ENCODE results near the gene SLC8A1.

The SLC8A1 gene

DNA sequence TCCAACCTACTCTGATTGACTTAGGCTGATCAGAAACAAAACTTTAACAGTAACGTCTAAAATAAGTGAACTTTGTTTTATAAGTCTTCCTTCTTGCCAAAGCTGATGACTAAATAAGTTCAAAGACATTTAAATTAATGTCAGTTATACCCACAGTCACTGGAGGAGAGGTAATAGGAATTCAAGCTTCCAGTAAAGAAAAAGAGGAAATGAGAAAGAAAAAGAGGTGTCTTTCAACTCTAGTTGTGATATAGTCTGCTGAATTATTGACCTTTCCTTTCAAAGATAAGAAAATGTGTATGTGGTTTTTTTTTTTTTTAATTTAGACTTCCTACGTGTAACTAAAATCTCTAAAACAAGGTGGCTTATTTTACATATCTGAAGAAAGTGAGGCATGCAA lies 191.5 kb downstream of the SLC8A1 start:
- DNase-seq = no peak

DNA sequence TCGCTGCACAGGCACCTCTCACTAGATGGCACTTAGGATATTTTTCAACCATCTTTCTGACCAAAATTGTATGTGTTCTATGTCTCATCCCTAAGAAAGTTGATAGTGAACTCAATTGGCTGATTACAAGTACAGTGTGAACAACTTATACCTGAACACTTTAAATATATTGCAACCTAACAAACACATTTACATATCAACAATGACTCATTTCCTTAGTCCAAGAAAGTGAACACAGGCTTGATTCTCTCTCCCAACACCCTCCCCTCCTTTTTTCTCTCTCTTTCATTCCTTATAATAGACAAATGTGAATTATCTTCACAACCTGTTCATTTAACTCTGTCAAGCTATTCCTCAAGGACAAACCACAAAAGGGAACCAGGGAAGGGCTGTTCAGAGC lies 192.0 kb downstream of the SLC8A1 start:
- no peak for DNase-seq

DNA sequence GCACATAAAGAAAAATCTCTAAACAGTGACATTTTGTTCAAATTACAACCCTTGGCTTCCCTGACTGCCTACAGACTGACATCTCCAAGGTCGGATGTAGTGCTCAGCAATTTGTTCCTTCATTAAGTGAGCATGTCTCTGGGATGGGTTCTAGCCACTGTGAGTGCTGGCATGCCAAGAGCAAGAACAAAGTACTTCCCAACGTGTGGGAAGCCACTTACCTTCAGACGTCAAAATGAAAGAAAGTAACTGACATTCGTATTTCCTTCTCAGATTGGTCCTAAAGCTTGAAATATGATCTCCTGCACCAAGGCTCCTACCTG lies 193.8 kb downstream of the SLC8A1 start:
- DNase-seq = no peak

DNA sequence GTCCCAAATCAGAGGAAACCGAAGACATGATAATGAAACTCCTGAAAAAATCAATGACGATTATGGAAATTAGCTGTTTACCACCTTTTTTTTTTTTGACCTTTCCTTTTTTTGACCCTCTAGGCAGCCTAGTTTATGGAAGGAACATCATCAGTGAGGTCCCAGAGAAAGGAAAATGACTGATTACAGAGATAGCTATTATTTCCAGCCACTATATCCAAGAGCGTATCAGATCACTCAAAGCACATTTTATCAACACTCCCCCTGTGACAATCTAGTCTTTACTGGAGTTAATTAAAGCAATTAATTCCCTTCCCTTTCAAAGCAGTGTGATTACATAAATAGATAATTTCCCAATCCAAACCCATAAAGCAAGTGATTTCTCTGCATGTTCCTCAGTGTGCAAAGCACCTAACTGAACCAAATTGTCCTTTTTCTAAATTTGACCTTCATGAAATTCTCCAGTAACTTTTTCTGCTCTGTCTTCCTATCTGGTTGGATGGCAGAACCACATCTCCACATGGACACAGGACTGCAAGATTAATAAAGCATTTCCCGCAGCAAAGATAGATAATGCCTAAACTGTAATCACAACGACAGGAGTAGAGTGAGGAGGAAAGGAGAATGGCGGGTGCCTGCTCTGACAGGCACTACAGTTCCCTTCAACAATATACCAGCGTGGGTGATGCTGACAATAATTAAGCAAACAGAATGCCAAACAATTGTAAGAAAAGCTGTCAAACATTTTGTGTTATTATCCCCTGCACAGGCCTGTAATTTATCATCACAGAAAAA lies 194.4 kb downstream of the SLC8A1 start:
- DNase-seq = no peak

DNA sequence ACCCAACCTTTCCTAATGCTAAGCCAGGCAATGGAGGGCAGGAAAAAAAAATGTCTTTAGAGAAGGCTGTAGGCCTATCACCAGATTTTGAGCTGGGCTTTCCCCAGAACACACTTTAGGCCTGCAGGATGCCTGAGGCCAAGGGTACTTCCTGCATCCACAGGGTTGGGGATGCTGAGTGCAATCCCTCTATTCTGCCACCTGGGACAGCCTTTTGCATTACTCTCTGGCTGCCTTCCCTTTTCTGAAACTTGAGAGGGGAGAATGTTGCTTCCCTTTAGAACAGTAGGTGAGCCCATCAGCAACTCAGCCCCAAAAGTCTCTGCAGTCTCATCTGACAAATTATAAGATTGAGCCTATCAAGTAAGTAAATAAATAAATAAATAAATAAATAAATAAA lies 195.2 kb downstream of the SLC8A1 start:
- DNase-seq = no peak

DNA sequence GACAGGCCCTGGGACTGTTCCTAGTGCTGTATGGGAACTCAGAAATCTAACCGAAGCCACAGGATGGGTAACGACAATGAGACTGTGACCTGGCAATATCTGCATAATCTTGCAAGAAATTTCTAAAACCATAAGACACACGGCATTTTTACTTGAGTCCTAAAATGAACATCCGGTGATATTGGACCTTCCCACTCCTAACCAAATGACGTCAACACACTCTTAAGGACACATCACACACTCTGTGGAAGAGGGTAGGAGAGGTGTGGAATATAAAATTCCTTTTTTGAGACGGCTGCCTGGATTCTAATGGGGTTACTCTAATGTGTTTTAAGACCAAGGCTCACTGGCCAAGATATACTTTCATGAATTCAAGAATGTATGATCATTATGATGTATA lies 195.9 kb downstream of the SLC8A1 start:
- no peak for DNase-seq

DNA sequence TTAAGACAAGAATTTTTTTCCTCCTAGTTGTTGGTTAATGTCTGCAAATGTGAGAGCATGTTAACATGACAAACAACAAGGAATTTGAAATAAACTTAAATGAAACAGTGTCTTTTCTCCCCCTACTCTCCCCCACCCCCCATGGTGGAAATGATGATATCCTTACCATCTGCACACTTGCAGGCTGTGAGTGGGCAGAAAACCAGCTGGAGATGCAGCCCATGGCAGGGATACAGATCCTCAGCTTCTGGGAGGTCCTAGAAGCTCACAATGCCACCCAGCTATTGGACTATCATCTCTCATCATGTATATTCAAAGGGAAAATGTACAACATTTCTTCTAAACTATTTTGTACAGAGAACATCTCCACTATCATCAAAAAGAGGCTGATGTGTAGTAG lies 196.8 kb downstream of the SLC8A1 start:
- no peak for DNase-seq

DNA sequence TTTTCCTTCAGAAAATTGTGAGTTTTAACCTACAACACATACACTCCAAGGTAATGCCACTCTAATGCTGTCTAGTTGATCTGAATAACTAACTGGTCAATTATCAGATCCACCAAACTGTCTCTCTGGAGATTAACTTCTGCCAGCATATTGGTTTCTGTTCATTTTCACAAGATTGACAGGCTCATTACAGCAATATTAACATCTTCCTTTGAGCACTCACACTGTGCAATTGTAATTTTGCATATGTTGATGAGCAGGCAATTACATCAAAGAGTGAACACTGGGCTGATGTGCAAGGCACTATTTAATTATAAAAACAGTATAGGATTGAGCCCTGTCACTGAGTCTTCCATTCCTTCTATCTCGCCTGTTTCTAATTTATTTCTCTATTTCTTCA lies 197.3 kb downstream of the SLC8A1 start:
- DNase-seq = no peak

DNA sequence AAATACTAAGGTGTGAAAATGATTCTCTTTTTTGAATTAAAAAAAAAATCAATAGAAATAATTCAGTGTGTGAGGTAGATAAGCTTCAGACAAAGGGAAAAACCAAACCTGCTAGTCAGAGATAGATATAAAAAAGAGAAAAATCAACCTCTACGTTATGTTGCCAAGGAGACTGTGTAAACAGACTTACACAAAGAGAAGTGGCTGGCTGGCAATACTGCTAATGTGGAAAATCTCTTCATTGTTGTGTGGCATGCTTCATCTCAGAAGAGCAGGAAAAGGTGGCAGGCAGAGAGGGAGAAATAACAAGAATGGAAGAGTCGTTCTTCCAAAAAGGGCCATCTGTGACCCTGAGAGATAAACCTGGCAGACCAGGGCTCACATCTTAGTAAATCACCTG lies 200.8 kb downstream of the SLC8A1 start:
- no peak for DNase-seq

DNA sequence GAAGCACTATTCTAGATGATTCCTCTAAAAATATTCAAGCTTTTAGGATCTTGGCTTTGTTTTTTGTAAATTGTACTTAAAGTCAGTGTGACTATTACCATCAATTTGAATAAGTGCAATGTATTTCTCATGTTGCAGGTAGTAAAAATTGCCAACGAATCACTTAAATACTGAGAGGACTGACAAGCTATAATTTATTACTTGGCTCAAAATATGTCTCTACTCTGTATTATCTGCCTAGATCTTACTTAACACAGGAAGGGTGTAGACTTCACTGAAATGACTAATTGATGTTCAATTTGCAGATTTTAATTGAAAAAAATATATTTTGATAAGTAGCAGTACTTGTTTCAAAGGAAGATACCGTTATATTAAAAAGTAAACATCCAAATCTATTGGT lies 202.3 kb downstream of the SLC8A1 start:
- DNase-seq = no peak

DNA sequence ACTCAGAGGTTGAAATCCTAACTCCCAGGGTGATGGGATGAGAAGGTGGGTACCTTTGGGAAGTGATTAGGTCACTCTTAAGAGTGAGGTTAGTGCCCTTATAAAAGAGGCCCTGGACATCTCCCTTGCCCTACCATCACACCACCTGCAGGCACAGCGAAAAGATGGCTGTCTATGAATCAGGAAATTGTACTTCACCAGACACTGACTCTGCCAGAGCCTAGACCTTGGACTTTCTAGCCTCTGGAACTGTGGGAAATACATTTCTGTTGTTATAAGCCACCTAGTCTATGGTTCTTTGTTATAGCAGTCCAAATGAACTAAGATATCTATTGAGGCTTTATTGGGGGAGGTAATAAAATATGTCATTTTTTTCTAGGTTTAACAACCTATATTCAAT lies 203.6 kb downstream of the SLC8A1 start:
- no peak for DNase-seq

DNA sequence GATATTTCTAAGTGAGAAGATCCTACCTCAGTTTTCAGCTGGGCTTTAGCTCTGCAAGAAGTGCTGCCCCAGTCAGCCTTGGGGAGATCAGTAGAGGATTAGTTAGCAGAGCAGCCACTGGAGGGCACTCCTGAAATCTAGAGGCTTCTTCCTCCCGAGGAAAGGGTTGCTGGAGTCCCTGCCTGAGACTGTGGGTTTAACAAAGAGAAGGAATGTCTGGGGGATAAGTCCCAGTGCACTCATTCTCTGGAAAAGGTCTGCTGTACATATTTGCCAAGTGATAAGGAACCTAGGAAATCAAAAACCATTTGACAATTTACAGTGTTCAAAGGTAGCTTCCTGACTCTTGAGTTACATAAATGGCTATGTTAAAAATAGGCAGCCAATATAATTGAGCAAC lies 207.2 kb downstream of the SLC8A1 start:
- DNase-seq = peak in 1 of 2 experiments; percentile 57

DNA sequence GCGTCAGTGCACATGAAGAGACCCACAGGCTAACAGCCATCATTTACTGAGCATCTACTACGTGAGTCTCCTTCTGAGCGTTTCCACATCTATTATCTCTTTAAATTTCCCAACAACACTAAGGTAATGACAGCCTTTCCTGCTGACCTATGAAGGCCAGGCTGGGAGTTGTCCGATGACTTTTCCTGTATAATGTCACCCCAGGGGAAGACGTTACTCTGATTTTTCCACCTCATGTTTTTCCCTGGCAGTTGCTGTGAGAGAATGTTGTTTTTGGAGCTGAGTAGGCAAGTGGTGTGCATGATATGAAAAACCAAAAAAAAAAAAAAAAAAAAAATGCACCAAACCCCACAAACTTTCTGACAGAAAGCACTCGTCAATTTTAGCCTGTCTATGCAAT lies 207.6 kb downstream of the SLC8A1 start:
- DNase-seq = no peak

DNA sequence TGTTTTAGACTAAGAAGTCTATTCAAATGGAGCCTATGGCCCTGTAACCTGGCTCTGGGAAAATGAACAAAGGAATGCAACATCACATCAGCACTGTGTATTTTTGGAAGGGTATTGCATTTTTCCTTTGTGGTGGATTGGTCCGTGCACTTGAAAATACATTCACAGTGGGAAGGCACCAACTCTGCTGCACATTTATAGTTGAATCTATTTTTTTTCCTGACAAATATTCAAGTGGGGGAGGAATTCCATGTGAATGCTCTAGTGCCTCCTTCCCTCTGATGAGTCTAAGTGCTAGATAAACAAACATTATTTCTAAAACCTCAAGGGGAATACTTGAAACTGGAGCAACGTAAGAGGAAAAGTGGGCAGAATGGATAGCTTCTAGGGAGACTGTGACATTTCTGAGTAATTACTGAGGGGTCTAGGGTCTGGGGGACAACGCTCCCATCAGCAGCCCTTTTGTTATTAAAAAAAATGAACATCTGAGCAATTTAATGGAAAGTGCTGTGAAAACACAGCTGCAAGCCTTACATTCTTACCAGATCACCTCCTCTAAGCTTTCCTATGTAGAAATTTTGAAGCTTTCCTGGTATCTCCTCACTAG lies 208.2 kb downstream of the SLC8A1 start:
- no peak for DNase-seq

DNA sequence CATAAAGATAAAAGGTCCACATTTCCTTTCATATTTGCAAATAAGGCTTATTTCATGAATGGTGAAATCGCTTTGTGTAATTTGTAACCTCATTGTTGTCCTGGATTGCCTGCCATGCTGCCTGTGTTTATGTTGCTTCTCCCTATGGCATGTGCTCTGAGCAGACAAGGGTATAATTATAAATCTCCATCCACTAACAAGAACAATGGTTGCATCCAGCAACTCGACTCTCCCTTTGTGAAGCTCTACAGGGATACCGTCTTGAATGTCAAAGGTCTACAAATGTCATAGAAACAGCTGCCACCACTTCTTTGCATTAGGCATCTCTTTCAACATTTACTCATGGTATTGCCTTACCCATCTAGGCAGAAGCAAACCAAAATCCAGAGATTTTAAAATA lies 209.6 kb downstream of the SLC8A1 start:
- DNase-seq = no peak

DNA sequence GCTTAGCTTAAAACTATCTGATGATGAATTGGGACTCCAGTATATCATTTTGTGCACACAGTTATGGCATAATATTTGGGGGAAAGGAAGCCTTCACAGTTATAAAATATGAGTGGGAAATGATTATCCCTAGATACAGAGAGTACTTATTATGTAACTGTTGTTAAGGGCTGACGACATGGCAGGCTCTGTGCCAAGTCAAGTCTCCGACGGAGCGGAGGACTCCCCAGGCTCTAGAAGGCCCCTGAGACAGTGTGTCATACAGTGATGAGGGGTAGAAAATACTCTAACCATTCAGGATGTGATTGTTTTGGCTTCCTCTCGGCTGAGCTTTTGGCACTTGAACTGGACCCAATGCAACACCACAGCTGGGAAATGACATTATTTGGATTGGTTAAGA lies 211.8 kb downstream of the SLC8A1 start:
- DNase-seq = no peak

DNA sequence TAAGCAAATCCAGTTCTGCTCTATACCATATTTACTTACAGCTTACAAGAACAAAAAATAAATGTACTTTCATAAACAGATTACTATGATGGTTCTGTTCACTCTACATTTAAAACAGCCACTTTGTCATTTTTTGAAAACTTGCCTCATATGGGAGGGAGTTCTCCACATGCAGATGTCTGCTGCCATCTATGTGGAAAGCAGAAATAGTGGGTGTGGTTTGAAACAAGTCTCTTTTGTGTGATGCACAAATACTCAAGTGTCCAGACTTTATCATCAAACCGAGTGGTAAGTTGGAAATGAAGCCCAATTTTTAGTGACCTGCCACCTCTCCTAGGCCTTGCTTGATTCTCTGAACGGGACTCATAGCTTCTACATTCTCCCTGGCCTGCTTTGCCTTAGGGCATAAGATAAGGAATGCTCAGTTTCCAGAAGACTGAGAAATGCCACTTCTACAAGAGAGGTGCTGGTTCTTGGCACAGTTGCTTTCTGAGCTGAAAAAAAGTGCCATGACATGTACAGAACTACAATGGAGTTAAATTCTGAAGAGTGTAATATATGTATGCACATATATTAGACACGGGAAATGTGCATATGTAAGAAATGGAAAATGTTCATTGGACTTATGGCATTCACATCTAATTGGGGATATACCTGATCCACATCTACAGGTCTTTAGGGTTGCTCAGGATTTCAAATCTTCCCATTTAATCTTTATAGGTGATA lies 221.0 kb downstream of the SLC8A1 start:
- no peak for DNase-seq

DNA sequence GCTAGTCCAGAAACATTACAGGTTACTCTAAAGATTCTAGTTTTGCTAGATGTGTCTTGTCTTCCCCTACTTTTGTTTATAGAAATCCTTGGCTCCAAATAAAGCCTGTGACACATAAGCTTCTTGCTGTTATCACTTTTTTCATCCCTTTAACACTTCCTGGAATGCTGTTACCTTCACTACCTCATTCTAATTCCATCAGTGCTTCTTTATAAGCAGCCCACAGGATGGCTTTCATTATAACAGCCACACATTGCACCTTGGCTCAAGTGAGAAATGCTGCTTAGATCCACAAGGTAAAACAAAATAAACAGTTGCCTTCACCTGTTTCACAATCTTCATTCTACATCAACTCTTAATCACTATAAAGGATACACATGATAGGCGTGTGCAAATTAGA lies 221.7 kb downstream of the SLC8A1 start:
- no peak for DNase-seq

DNA sequence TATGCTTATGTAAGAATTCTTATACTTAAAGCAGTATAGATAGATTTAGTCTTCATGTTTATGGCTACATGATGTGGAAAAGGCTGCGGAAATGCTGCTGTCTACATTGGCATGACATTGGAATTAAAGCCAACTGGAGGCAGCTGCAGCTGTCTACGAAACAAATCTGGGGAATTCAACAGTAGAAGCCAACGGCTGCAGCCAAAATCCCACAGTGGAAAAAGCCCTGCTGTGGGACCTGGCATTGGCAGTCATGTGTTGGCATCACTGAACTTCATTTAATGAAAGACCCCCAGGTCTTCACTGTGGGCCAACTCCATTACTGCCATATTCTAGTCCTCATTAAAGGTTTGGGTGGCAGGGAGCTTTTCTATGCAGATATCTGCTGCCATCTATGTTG lies 223.6 kb downstream of the SLC8A1 start:
- DNase-seq = no peak

DNA sequence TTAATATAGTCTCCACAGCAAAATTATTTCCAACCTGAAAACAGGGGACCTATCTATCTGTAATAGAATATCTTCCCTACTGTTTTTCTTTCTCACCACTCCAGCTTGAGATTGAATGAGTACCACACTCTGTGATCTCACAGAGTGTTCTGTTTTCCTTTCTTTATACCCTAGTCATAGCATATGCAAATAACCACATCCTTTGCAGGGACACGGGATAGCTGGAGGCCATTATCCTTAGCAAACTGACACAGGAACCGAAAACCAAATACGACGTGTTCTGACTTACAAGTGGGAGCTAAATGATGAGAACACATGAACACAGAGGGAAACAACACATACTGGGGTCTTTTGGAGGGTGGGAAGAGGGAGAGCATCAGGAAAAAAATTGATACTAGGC lies 224.7 kb downstream of the SLC8A1 start:
- DNase-seq = no peak

DNA sequence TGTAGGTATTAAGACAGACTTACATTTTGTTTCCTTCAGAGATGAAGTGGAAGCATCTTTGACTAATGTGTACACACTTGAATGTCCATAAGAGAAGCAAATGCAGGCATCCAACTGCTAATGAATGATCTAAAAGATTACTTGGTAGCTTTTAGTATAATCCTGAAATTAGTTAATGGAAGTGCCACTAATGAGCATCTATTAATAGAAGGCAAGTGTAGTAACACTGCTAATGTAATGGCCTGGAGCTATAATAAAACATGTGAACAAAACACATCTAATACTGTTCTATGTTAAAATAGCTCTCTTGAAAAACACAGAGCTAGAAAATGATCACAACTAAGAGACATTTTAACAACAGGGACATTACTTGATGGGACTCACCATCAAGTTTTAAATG lies 225.3 kb downstream of the SLC8A1 start:
- no peak for DNase-seq

DNA sequence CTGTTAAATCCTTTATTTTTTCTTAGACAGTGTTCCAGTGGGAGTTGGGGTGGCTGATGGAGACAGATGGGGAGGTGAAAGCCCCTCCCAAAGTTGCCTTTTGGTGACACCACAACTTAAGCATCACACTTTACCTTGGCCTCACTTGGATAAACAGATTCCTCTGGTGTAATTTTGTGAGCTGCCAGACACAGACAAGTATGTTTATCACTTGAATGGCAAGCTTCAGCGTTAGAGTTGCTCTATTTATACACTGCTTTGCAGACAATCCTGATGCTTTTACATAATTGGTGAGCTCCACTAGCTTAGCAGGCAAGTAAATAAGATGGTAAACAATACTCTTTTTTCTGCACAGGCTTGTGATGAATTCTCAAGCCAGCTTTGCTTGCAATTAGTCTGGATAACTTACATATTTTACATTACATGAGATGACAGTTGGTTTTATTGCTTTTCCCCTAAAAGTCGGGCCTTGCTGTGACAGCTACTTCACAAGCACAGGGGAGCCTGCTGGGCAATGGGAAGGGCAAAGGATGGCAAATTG lies 226.2 kb downstream of the SLC8A1 start:
- no peak for DNase-seq

DNA sequence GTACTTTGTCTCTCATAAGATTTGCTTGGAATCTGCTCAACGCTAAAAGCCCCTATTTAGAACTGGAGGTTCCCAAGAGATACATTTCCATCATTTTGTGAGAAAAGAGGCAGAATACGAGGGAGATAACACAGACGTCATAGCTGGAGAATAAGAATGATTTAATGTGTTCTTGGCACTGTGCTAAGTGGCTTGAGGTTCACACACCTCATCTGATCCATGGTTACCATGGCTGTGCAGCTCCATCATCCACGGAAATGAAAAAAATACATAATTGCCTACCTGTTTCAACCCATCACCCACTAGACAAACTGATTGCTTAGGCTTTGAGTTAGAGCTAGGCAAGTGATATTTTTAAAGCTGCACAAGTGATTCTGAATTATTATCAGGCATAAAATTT lies 227.6 kb downstream of the SLC8A1 start:
- no peak for DNase-seq

Data from SW 1271 (cell line).